Esophagus squamous epithelium (tissue), 5 donors: ENCODE measurements around the gene ADAMTS2. TPM values are rescaled to one million over a fixed set of nuclear protein-coding genes. Genes with fewer than 3 reads are reported as not detected.

Experiments
- DNase-seq: peaks from one replicate; lab custom pipeline; 2025; lab: John Stamatoyannopoulos, UW
- H3K27ac ChIP-seq, 4 donors: fragments of 200-600 bp; sonication (generic); one replicate each; pipeline ENCODE4 v1.5.1; 2016 to 2019; ENCODE audit warnings: mild to moderate bottlenecking in 1 of 4
- H3K27me3 ChIP-seq, 4 donors: fragments of 200-600 bp; sonication (generic); 1 replicate in 3 of 4; 2 replicates in 1 of 4; pipeline versions ENCODE4 v1.5.1 to v1.6.0; 2017 to 2021; ENCODE audit warnings: antibody characterized with exemption in 1 of 4
- H3K36me3 ChIP-seq, 3 donors: fragments of 200-600 bp; sonication (generic); one replicate each; pipeline ENCODE4 v1.5.1; 2016 to 2019
- H3K4me1 ChIP-seq, 3 donors: fragments of 200-600 bp; sonication (generic); one replicate each; pipeline ENCODE4 v1.5.1; 2017 to 2019
- H3K4me3 ChIP-seq, 4 donors: fragments of 200-600 bp; sonication (generic); 1 replicate in 3 of 4; 2 replicates in 1 of 4; pipeline ENCODE4 v1.5.1; 2016 to 2019; ENCODE audit warnings: mild to moderate bottlenecking in 2 of 4, moderate library complexity in 1 of 4
- H3K9me3 ChIP-seq, 3 donors: fragments of 200-600 bp; sonication (generic); one replicate each; pipeline ENCODE4 v1.5.1; 2016 to 2019
- POLR2A ChIP-seq, 4 donors: fragments of 450-650 bp; IDR thresholded peaks; one replicate each; pipeline ENCODE4 v1.6.1; 2017; ENCODE audit warnings: antibody characterized with exemption in 4 of 4, mild to moderate bottlenecking in 4 of 4, moderate library complexity in 3 of 4
- WGBS, 2 donors: methylation state at CpG; one replicate each; pipeline ENCODE4 v1.1.5; 2018; 5-methylcytosine and 5-hydroxymethylcytosine counted together
- intact Hi-C: fragments of 100-400 bp; cut with DNase I; formaldehyde crosslinking; loops from one replicate; pipeline ENCODE4 v1.15.0; 2022
- total RNA-seq, 4 donors: library from RNA; depleted of rRNA; stranded (reverse); fragments of >200 nt; gene quantifications; one replicate each; pipeline ENCODE4 v1.1.0, GENCODE V29; 2016
- TF ChIP-seq, protein P1 (sequence below), 6 experiments: fragments of 450-650 bp in 4 of 6; fragments of 200-600 bp in 2 of 6; sonication (generic) in 2 of 6; IDR thresholded peaks; one replicate each; pipeline ENCODE4 v1.5.1; 2016 to 2019; ENCODE audit warnings: antibody characterized with exemption in 6 of 6, mild to moderate bottlenecking in 4 of 6, moderate library complexity in 4 of 6
- donor health status: DM: yes; HTN: yes; CAD: no.

Gene ADAMTS2
- total RNA-seq, 4 donors from 2014 or later: 1.3 to 10.3 (median 5.2) TPM

DNA sequence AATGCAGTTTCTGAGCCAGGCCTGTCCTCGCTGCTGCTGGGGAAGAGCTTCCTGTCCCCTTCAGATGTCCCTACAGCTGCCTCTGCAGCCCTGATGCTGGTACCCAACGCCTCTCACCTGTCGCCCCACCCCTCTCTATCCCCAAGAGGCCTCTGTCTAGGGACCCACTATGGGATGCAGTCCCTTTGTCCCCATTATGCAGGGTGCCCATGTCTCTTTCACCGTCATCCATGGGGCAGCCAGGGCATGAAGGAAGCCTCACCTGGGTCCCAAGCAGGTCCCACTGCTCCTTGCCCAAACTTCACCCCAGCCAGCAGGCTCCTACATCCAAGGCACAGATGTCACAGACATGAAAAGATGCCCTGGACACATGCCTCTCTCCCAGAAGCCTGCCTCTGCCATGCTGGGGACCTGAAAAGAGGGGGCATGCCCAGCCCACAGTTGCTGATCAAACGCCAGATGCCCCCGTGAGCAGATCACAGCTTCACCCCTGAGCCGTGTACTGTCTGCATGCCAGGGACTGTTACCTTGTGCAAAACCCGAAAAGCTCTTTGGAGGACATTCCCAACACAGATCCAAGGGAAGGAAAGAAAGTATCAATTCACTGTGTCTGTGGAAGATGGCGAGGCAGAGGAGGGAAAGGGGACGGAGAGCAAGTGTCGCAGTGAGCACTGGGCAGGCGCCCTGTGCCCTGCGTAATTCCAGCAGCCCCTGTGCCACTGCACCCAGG lies 81.0 kb downstream of the ADAMTS2 start:
- Histone ChIP-seq H3K4me3 (no peak overlapping the region), H3K27ac (no peak overlapping the region), H3K27me3 (peaks cover 0 to 19% (median 0%) of the 10 kb centered on the region in 4 donors), H3K9me3 (no peaks in the 10 kb centered on the region), H3K36me3 (no peaks in the 10 kb centered on the region), H3K4me1 (peaks cover 8 to 44% (median 24%) of the 10 kb centered on the region in 3 donors)
- WGBS, 2 donors: 79 to 100% methylated on average over 5 to 12 of the region's 13 CpGs
- intact Hi-C loops: no loop called here
- TF ChIP-seq, protein P1, sequence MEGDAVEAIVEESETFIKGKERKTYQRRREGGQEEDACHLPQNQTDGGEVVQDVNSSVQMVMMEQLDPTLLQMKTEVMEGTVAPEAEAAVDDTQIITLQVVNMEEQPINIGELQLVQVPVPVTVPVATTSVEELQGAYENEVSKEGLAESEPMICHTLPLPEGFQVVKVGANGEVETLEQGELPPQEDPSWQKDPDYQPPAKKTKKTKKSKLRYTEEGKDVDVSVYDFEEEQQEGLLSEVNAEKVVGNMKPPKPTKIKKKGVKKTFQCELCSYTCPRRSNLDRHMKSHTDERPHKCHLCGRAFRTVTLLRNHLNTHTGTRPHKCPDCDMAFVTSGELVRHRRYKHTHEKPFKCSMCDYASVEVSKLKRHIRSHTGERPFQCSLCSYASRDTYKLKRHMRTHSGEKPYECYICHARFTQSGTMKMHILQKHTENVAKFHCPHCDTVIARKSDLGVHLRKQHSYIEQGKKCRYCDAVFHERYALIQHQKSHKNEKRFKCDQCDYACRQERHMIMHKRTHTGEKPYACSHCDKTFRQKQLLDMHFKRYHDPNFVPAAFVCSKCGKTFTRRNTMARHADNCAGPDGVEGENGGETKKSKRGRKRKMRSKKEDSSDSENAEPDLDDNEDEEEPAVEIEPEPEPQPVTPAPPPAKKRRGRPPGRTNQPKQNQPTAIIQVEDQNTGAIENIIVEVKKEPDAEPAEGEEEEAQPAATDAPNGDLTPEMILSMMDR (IDR thresholded peaks at IDR 0.05): no peak
- TF ChIP-seq POLR2A (IDR thresholded peaks at IDR 0.05): no peak
- DNase-seq: no peak

GRCh38 chr5:179263391-179264052 lies 81.7 kb downstream of the ADAMTS2 start:
- no peak for DNase-seq
- TF ChIP-seq, protein P1 (IDR thresholded peaks at IDR 0.05): no peak
- TF ChIP-seq POLR2A (IDR thresholded peaks at IDR 0.05): no peak
- intact Hi-C loops: no loop called here
- H3K9me3 ChIP-seq: no peaks in the 10 kb centered on the region
- no peak overlapping the region for H3K4me3 ChIP-seq
- H3K27me3 ChIP-seq: peaks cover 0 to 19% (median 0%) of the 10 kb centered on the region in 4 donors
- H3K4me1 ChIP-seq: peaks cover 8 to 39% (median 24%) of the 10 kb centered on the region in 3 donors
- no peaks in the 10 kb centered on the region for H3K36me3 ChIP-seq
- H3K27ac ChIP-seq: no peak overlapping the region
- 75 to 82% methylated on average over 13 to 17 of the region's 23 CpGs for WGBS, 2 donors

DNA sequence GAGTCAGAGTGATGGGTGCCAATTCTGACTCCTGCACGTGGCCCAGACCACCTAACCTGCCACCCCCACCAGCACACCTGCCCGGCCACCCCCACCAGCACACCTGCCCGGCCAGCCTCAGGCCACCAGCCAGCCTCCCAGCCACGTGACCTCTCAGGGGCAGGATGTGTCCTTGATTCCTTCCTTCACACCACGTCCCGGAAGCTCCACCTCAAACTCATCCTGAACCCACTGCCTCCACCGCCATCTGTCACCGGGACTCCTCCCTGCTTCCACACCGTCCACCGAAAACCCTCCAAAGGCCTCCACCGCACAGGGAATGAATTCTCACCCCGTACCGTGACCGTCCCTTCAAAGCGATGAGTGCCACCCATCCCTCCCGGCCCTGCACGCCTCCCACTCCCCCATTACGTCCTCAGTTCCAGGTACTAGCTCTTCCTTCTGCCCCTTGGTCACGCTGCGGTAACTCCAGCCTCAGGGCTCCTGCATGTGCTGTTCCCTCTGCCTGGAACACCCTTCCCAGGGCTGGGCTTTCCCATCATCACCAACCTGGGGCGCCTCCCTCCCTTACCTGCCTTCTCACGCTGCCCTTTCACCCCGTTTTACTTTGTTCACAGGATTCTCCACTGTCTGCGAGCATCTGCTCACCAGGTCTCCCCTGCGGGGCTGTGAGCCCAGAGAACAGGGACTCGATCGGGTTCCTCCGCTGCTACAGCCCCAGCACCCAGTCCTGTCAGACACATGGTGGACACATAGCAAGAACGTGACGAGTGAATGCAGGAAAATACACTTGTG lies 82.9 kb downstream of the ADAMTS2 start:
- WGBS, 2 donors: 81 to 82% methylated on average over 19 to 29 of the region's 30 CpGs
- Histone ChIP-seq H3K4me3 (no peak overlapping the region), H3K27ac (no peak overlapping the region), H3K27me3 (peaks cover 0 to 19% (median 0%) of the 10 kb centered on the region in 4 donors), H3K4me1 (peaks cover 8 to 28% (median 22%) of the 10 kb centered on the region in 3 donors), H3K9me3 (no peaks in the 10 kb centered on the region), H3K36me3 (no peaks in the 10 kb centered on the region)
- intact Hi-C loops: no loop called here
- DNase-seq: no peak
- TF ChIP-seq, protein P1 (IDR thresholded peaks at IDR 0.05): no peak
- TF ChIP-seq POLR2A (IDR thresholded peaks at IDR 0.05): no peak

GRCh38 chr5:179261301-179262125 lies 83.7 kb downstream of the ADAMTS2 start:
- WGBS, 2 donors: 65 to 67% methylated on average over 2 to 15 of the region's 21 CpGs
- Histone ChIP-seq H3K9me3 (no peaks in the 10 kb centered on the region), H3K4me1 (peaks cover 8 to 20% (median 14%) of the 10 kb centered on the region in 3 donors), H3K27ac (no peak overlapping the region), H3K27me3 (peaks cover 0 to 15% (median 0%) of the 10 kb centered on the region in 4 donors), H3K36me3 (no peaks in the 10 kb centered on the region), H3K4me3 (no peak overlapping the region)
- intact Hi-C loops: no loop called here
- TF ChIP-seq POLR2A (IDR thresholded peaks at IDR 0.05): no peak
- TF ChIP-seq, protein P1 (IDR thresholded peaks at IDR 0.05): no peak
- no peak for DNase-seq
